ENCODE results near the gene SLC13A3.

Gene SLC13A3

GRCh38 chr20:46519471-46520068 is 131.7 kb downstream of the SLC13A3 start:
- DNase-seq: no peak

DNA sequence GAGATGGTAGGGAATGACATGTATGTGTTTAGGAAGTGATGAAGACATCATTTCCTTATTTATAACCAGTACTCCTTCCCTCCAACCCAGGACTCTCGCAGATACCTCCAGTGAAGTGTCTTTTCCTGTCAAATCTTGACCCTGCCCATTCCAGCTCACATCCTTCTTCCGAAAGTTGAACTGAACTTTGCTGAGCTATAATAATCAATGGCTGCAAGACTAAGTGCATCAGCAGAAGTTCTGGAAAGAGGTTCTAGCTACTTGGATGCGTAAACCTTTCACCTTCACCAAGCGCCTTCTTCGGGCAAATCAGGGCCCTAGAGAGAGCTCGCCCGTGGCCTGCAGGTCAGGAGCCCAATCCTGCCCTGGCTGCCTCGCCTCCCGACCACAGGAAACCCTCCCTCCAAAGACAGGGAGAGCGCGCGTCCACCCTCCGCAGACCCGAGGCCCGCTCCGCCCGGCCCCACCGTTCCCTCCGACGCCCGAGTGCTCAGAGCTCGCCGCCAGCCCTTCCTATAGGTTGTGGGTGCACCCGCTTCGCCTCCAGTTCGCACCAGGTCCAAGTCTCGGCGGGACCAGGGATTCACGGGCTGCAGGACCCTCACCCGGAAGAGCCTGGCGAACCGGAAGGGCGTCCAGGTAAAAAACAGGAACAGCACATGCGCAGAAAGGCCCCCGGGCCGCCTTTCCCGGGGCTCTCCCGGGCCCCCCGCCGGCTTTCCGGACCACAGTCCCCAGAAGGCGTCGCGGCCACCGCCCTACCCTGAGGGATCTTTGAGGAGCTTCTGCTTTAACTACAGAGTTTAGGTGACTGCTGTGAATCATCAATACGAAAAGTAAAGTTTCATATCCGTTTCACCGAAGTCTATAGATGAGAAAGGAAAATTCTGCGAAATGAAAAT is 138.1 kb downstream of the SLC13A3 start, which contains the start of gene ZNF334:
Gene ZNF334 (minus strand): TSS at position 617 of the 902 bp plus-strand sequence. CDS start 1,457 bp downstream, outside the sequence.
- peak; percentile 53 for DNase-seq

DNA sequence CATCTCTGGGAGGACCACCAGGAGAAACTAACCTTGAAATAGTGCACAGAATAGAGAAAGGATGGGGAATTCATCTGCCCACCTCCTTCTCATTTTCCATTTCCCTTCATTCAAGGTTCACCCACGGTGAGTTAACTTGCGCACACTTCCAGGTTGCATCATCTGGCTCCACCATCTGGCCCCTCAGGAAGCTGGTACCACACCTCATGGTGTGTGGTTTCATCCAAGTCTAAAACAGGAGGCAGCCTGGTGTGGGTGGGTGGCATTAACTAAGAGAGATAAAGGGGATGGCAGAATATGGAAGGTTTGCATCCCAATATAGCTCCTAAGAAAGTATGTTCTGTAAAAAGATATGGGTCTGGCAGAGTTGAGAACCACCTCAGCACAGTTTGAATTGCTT is 141.7 kb downstream of the SLC13A3 start:
- peak; percentile 74 for DNase-seq

All from DMS 273 treated with DMSO at 0.1 percent for 48 hours (cell line).